Measurements from ENCODE around the gene KLK7.

Gene KLK7

GRCh38 chr19:50983625-50984292, at the start of gene KLK7:
Gene KLK7 (minus strand): TSS chr19:50983917. CDS start chr19:50982399, 1,518 bp downstream.
- H3K4me3 ChIP-seq (ENCODE audit: low read depth, low read length) = no peak within 1 kb of the TSS

GRCh38 chr19:51031880-51032225, 48.1 kb upstream of the KLK7 start:
- no peak for TF ChIP-seq CTCF (IDR thresholded peaks at IDR 0.05; ENCODE audit: low read depth, low read length)
- no peak overlapping the region for H3K4me3 ChIP-seq (ENCODE audit: low read depth, low read length)

More at GRCh38 chr19:50983625-50984292, at the start of gene KLK7:
- TF ChIP-seq CTCF (IDR thresholded peaks at IDR 0.05; ENCODE audit: low read depth, low read length) = no peak

DNA sequence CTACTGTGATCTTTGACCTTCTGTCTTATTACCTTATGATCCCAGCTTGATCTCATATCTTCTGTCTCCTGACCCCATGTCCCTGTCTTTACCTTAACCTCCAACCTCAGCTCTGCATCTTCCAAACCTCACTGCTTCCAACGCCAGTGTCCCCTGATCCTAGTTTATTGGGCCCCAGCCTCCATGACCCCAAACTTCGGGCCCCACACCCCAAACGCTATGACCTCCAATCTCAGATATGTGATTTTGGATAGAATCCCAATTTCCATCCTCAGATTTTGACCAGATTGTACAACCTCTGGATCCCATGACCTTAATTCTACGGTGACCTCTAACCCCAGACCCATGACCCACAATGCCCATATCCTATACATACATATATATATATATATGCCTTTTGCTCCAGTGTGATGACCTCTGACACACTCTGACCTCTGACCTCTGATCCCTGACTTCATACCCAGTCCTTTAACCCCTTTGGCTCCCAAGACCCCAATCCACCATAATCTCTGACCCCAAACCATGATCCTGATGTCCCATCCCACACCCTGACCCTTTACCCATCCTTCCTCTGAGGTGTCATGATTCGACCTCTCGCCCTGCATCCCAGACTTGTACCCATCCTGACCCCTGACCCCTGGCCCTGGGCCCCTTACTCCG, 47.6 kb upstream of the KLK7 start:
- no peak overlapping the region for H3K4me3 ChIP-seq (ENCODE audit: low read depth, low read length)
- TF ChIP-seq CTCF (IDR thresholded peaks at IDR 0.05; ENCODE audit: low read depth, low read length) = no peak

DNA sequence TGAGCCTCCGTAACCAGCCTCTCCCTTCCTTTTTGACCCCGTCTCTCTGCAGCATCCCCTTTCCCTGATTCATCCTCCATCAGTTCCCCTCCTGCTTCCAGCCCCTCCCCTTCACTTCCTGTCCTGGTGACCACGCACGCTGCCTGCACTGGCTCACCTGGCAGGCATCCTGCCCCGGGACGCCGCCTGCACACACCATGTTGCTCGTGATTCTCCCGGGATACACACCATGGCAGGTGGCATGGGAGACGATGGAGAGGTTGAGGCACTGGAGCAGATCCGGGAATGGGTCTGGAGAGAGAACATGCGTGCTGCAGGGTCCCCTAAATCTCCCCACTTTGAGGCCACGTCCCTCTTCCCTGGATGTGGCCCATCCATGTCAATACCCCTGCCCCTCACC, 46.9 kb upstream of the KLK7 start:
- H3K4me3 ChIP-seq (ENCODE audit: low read depth, low read length) = no peak overlapping the region
- TF ChIP-seq CTCF (IDR thresholded peaks at IDR 0.05; ENCODE audit: low read depth, low read length) = no peak

DNA sequence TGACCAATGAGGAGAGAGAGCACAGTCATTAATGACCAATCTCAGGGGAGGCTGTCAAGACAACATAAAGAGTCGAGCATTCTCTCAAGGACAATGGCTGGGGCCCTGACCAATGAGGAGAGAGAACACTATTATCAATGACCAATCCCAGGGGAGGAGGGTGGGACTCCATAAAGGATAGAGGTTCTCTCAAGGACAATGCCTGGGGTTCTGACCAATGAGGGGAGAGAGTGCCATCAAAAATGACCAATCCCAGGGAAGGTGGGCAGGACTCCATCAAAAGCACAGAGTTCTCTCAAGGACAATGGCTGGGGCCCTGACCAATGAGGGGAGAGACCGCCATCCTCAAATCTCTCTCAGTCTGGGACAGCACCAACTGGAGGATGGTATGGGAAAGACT, 46.0 kb upstream of the KLK7 start:
- no peak overlapping the region for H3K4me3 ChIP-seq (ENCODE audit: low read depth, low read length)
- no peak for TF ChIP-seq CTCF (IDR thresholded peaks at IDR 0.05; ENCODE audit: low read depth, low read length)

GRCh38 chr19:51027873-51028272, 44.2 kb upstream of the KLK7 start:
- TF ChIP-seq CTCF (IDR thresholded peaks at IDR 0.05; ENCODE audit: low read depth, low read length) = no peak
- H3K4me3 ChIP-seq (ENCODE audit: low read depth, low read length) = no peak overlapping the region

- TF ChIP-seq CTCF (IDR thresholded peaks at IDR 0.05; ENCODE audit: low read depth, low read length) = no peak
- no peak overlapping the region for H3K4me3 ChIP-seq (ENCODE audit: low read depth, low read length)
Measured at GRCh38 chr19:51027126-51027806, 43.5 kb upstream of the KLK7 start.
